ENCODE data around the gene IL1RAPL1.

Gene IL1RAPL1

GRCh38 chrX:28969126-28969525 lies 381.9 kb downstream of the IL1RAPL1 start:
- Mint-ChIP-seq H3K4me1 (no peaks in the 10 kb centered on the region), H3K9me3 (no peaks in the 10 kb centered on the region), H3K27ac (no peak overlapping the region), H3K36me3 (ENCODE audit: low read depth) (no peaks in the 10 kb centered on the region), H3K4me3 (no peak overlapping the region), H3K27me3 (ENCODE audit: low read depth, poor library complexity) (no peaks in the 10 kb centered on the region)
- no peak for TF ChIP-seq CTCF (IDR thresholded peaks at IDR 0.05)
- DNase-seq: no peak

- no peak for DNase-seq
- H3K4me1 Mint-ChIP-seq: no peaks in the 10 kb centered on the region
- TF ChIP-seq CTCF (IDR thresholded peaks at IDR 0.05): no peak
- no peaks in the 10 kb centered on the region for H3K36me3 Mint-ChIP-seq (ENCODE audit: low read depth)
- H3K27me3 Mint-ChIP-seq (ENCODE audit: low read depth, poor library complexity): no peaks in the 10 kb centered on the region
- no peaks in the 10 kb centered on the region for H3K9me3 Mint-ChIP-seq
- H3K27ac Mint-ChIP-seq: no peak overlapping the region
- no peak overlapping the region for H3K4me3 Mint-ChIP-seq
These were observed 392.6 kb downstream of the IL1RAPL1 start for GRCh38 chrX:28979877-28980276.

- Mint-ChIP-seq H3K9me3 (no peaks in the 10 kb centered on the region), H3K27ac (no peak overlapping the region), H3K36me3 (ENCODE audit: low read depth) (no peaks in the 10 kb centered on the region), H3K27me3 (ENCODE audit: low read depth, poor library complexity) (no peaks in the 10 kb centered on the region), H3K4me3 (no peak overlapping the region), H3K4me1 (no peaks in the 10 kb centered on the region)
- no peak for DNase-seq
- TF ChIP-seq CTCF (IDR thresholded peaks at IDR 0.05): no peak
These were observed 394.7 kb downstream of the IL1RAPL1 start for GRCh38 chrX:28981952-28982351.

GRCh38 chrX:28988246-28988645 lies 401.0 kb downstream of the IL1RAPL1 start:
- DNase-seq: no peak
- no peak for TF ChIP-seq CTCF (IDR thresholded peaks at IDR 0.05)
- no peaks in the 10 kb centered on the region for H3K27me3 Mint-ChIP-seq (ENCODE audit: low read depth, poor library complexity)
- no peak overlapping the region for H3K27ac Mint-ChIP-seq
- H3K4me3 Mint-ChIP-seq: no peak overlapping the region
- no peaks in the 10 kb centered on the region for H3K36me3 Mint-ChIP-seq (ENCODE audit: low read depth)
- H3K4me1 Mint-ChIP-seq: no peaks in the 10 kb centered on the region
- no peaks in the 10 kb centered on the region for H3K9me3 Mint-ChIP-seq

GRCh38 chrX:28997706-28998463 lies 410.6 kb downstream of the IL1RAPL1 start:
- H3K36me3 Mint-ChIP-seq (ENCODE audit: low read depth): no peaks in the 10 kb centered on the region
- H3K27me3 Mint-ChIP-seq (ENCODE audit: low read depth, poor library complexity): no peaks in the 10 kb centered on the region
- no peak overlapping the region for H3K27ac Mint-ChIP-seq
- no peaks in the 10 kb centered on the region for H3K9me3 Mint-ChIP-seq
- TF ChIP-seq CTCF (IDR thresholded peaks at IDR 0.05): no peak
- H3K4me3 Mint-ChIP-seq: no peak overlapping the region
- DNase-seq: no peak
- peaks cover 22% of the 10 kb centered on the region for H3K4me1 Mint-ChIP-seq

- no peak for TF ChIP-seq CTCF (IDR thresholded peaks at IDR 0.05)
- Mint-ChIP-seq H3K4me3 (no peak overlapping the region), H3K27me3 (ENCODE audit: low read depth, poor library complexity) (no peaks in the 10 kb centered on the region), H3K27ac (no peak overlapping the region), H3K9me3 (no peaks in the 10 kb centered on the region), H3K4me1 (peaks cover 22% of the 10 kb centered on the region), H3K36me3 (ENCODE audit: low read depth) (no peaks in the 10 kb centered on the region)
- no peak for DNase-seq
These were observed 411.4 kb downstream of the IL1RAPL1 start for GRCh38 chrX:28998609-28999135.
